Memory B cell (primary cell): ENCODE results near the gene LILRB5.
A peak's percentile ranks its signal among the peaks of the same experiment; 100 is the strongest.
"Not testable (repeated sequence)": the region's sequence is repeated elsewhere in the genome, so short reads cannot be mapped to it uniquely, and the experiment has no call there.

Experiments used
- ATAC-seq: fragments of 150-1000 bp; cut with Tn5 transposase; 2 replicates; pipeline ENCODE4 v1.10.0; 2021; ENCODE audit warnings: low read depth, mild to moderate bottlenecking, moderate library complexity
- DNase-seq, 2 donors: peaks; one replicate each; pipeline ENCODE4 v3.0.0; 2022; ENCODE audit warnings: low spot score in 2 of 2
- H3K27ac Mint-ChIP-seq: one replicate; pipeline ENCODE4 v1.8.0; 2022; ENCODE audit warnings: mild to moderate bottlenecking, moderate library complexity, mixed read lengths
- H3K27me3 Mint-ChIP-seq: one replicate; pipeline ENCODE4 v1.8.0; 2022; ENCODE audit warnings: mixed read lengths
- H3K36me3 Mint-ChIP-seq: one replicate; pipeline ENCODE4 v1.8.0; 2022; ENCODE audit warnings: mild to moderate bottlenecking, mixed read lengths
- H3K4me1 Mint-ChIP-seq: one replicate; pipeline ENCODE4 v1.8.0; 2022; ENCODE audit warnings: mixed read lengths
- H3K4me3 Mint-ChIP-seq: one replicate; pipeline ENCODE4 v1.8.0; 2022; ENCODE audit warnings: mild to moderate bottlenecking, moderate library complexity, mixed read lengths
- H3K9me3 Mint-ChIP-seq: one replicate; pipeline ENCODE4 v1.8.0; 2022; ENCODE audit warnings: mixed read lengths

LILRB5 gene

DNA sequence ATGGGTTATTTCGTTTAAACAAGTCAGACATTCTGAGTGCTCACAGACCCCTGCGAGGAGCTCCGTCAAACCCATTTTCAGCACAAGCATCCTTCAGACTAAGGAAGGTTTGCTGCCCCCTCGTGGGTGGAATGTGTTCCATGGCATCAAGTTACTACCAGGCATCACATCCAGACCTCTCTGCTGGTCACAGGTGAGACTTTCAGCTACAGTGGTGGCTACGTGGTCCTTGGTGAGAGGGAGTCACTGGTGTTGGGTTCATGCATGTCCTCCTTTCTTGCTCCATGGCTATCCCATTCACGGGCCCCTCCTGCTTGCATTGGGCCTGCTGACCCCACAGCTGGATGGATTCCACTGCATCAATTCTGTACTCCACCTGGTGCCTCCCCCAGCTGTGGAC, 9.1 kb upstream of the LILRB5 start:
- Mint-ChIP-seq H3K27me3 (peaks cover 14% of the 10 kb centered on the region), H3K36me3 (no peaks in the 10 kb centered on the region), H3K9me3 (no peaks in the 10 kb centered on the region), H3K4me3 (no peak overlapping the region), H3K4me1 (peaks cover 5% of the 10 kb centered on the region), H3K27ac (no peak overlapping the region)
- peak; percentile 65 to 68 for DNase-seq
- peak; percentile 84 for ATAC-seq

DNA sequence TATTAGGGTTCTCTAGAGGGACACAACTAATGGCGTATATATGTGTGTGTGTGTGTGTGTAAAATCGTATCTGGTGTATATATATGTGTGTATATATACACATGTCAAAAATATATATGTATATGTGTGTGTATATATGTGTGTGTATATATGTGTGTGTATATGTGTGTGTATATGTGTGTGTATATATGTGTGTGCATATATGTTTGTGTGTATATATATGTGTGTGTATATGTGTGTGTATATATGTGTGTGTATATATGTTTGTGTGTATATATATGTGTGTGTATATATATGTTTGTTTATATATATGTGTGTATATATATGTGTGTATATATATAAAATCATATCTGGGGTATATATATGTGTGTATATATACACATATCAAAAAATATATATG, 5.4 kb upstream of the LILRB5 start:
- H3K4me1 Mint-ChIP-seq: peaks cover 5% of the 10 kb centered on the region
- ATAC-seq: no peak
- H3K27ac Mint-ChIP-seq: no peak overlapping the region
- DNase-seq: no peak
- H3K27me3 Mint-ChIP-seq: peaks cover 10% of the 10 kb centered on the region
- no peaks in the 10 kb centered on the region for H3K36me3 Mint-ChIP-seq
- H3K9me3 Mint-ChIP-seq: no peaks in the 10 kb centered on the region
- H3K4me3 Mint-ChIP-seq: no peak overlapping the region

- Mint-ChIP-seq H3K9me3 (no peaks in the 10 kb centered on the region), H3K36me3 (no peaks in the 10 kb centered on the region), H3K27ac (no peak overlapping the region), H3K4me1 (peaks cover 5% of the 10 kb centered on the region), H3K27me3 (peaks cover 10% of the 10 kb centered on the region), H3K4me3 (no peak overlapping the region)
- DNase-seq: no peak
- ATAC-seq: no peak
Measured at GRCh38 chr19:54262066-54262465, 5.0 kb upstream of the LILRB5 start.

GRCh38 chr19:54256250-54257115, 590 bp downstream of the LILRB5 start:
- ATAC-seq: no peak
- H3K36me3 Mint-ChIP-seq: no peaks in the 10 kb centered on the region
- no peaks in the 10 kb centered on the region for H3K4me1 Mint-ChIP-seq
- no peak for DNase-seq
- H3K4me3 Mint-ChIP-seq: no peak overlapping the region
- H3K27ac Mint-ChIP-seq: no peak overlapping the region
- H3K27me3 Mint-ChIP-seq: peaks cover 11% of the 10 kb centered on the region
- H3K9me3 Mint-ChIP-seq: no peaks in the 10 kb centered on the region

DNA sequence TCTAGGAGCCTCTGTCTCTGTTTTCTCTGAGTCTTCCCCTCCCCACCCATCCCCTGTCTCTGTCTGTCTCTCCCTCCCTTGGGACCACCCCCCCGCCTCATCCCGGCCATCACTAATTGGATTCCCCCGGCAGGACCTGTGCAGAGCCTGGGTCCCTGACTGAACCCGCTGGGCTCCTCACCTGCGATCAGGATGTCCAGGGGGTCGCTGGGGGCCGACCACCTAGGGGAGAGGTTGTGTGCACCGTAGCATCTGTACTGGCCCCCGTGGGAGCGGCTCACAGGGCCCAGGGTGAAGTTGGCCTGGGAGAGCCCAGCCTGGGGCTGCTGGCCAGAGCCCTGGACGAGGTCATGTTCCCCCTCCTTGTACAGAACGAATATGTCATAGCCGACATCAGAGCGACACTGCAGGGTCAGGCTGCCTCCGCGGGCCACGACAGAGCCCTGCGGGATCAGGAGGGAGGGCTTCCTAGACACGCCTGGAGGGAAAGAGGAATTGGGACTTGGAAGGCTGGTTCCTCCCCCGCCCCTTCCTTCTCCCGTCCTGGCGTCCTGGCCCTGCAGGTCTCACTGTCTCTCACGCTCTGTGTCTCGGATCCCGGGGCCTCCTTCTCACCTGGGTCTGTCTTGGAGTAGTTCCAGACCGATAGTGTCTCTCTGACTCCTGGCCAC, 1.8 kb downstream of the LILRB5 start:
- peaks cover 11% of the 10 kb centered on the region for H3K27me3 Mint-ChIP-seq
- H3K4me3 Mint-ChIP-seq: no peak overlapping the region
- H3K27ac Mint-ChIP-seq: no peak overlapping the region
- no peak for ATAC-seq
- no peaks in the 10 kb centered on the region for H3K9me3 Mint-ChIP-seq
- H3K36me3 Mint-ChIP-seq: no peaks in the 10 kb centered on the region
- no peak for DNase-seq
- no peaks in the 10 kb centered on the region for H3K4me1 Mint-ChIP-seq

DNA sequence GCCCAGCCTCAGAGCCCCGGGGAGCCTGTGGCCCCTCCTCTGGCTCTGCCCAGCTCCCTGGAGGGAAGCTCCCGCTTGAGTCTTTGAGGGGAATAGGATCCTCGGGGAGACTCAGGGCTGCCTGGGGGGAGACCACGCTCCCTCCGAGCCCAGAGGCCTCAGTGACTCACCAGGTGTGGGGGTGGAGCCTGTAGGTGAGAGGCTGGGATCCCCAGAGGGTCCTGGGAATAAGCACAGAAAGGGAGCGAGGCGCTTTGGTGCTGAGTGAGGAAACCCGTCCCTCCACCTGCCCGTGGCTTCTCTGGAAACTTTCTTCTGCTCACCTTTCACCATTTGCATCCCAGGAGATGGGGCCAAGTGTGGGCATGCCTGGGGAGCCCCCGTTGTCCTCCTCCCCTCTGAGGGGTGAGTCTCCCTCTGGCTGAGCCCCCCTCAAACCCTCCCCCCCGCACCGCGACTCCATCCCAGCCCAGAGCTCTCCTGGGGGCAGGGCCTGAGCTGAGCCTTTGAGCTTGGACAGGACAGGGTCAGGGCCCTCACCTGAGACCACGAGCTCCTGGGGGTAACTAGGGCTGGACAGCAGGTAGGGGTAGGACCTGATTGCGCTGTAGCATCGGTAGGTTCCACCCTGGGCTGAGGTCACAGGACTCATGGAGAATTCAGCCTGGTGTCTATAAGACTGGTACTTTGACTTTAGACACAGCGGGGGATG, 2.7 kb downstream of the LILRB5 start:
- H3K27me3 Mint-ChIP-seq: peaks cover 11% of the 10 kb centered on the region
- H3K4me3 Mint-ChIP-seq: no peak overlapping the region
- DNase-seq (no peak), ATAC-seq (no peak)
- H3K4me1 Mint-ChIP-seq: no peaks in the 10 kb centered on the region
- no peaks in the 10 kb centered on the region for H3K9me3 Mint-ChIP-seq
- no peak overlapping the region for H3K27ac Mint-ChIP-seq
- no peaks in the 10 kb centered on the region for H3K36me3 Mint-ChIP-seq

DNA sequence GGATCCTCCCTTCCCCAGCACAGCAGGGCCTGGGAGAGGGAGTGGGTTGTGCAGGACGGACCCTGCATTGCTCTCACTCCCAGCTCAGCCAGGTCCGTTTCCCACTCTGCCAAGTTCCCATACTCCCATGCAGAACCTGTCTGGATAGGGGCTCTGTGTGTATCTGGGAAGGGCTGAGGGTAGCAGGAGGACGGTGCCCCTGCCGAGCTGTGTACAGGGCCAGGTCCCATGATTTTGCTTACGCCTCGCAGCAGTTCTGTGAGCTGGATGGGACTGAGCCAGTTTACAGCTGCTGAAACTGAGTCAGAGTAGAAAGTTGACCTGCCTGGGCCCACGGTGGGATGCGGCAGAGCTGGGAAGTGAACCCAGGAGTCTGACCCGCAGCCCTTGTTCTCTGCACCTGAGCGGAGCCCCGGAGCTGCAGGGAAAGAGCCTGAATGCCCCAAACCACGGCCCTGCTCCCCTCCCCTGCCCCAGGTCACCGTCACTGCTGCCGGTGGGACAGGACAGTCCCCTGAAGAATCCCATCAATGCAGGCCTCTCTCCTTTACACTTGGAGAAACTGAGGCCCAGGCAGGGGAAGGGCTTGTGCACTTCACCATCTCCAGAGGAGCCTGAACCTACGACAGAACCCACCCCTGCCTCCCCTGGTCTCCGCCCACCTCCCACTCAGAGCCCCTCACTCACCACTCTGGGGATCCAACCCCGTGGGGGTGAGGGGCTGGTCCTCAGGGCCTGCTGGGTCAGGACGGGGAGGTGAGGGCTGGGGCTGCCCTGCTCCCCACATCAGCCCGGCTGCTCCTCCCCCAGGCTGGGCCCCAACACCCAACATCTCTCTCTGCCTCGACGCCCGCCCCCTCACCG, 3.5 kb downstream of the LILRB5 start:
- H3K4me3 Mint-ChIP-seq: no peak overlapping the region
- DNase-seq (no peak), ATAC-seq (no peak)
- H3K27me3 Mint-ChIP-seq: peaks cover 11% of the 10 kb centered on the region
- H3K9me3 Mint-ChIP-seq: no peaks in the 10 kb centered on the region
- H3K36me3 Mint-ChIP-seq: no peaks in the 10 kb centered on the region
- no peak overlapping the region for H3K27ac Mint-ChIP-seq
- no peaks in the 10 kb centered on the region for H3K4me1 Mint-ChIP-seq

DNA sequence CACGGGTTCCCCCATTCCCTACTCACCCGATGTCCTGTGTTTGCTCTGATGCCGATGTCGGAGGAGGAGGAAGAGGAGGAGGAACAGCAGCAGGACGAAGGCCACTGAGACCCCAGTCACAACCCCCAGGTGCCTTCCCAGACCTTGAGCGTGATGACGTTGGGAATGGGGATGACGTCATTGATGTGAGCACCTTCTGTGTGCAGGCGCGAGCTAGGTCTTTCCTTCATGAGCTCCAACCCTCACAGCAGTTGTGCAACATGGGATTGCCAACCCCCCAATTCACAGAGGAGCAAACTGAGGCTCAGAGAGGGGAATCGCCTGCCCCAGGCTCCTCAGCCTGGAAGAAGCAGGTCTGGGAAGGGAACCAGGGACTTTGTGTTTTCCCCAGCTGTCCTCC, 4.2 kb downstream of the LILRB5 start:
- Mint-ChIP-seq H3K36me3 (no peaks in the 10 kb centered on the region), H3K4me1 (peaks cover 4% of the 10 kb centered on the region), H3K27me3 (peaks cover 10% of the 10 kb centered on the region), H3K27ac (no peak overlapping the region), H3K4me3 (no peak overlapping the region), H3K9me3 (no peaks in the 10 kb centered on the region)
- no peak for DNase-seq
- ATAC-seq: no peak

- H3K36me3 Mint-ChIP-seq: no peaks in the 10 kb centered on the region
- DNase-seq: no peak
- no peaks in the 10 kb centered on the region for H3K9me3 Mint-ChIP-seq
Measured at GRCh38 chr19:54252243-54252642, 4.8 kb downstream of the LILRB5 start.

DNA sequence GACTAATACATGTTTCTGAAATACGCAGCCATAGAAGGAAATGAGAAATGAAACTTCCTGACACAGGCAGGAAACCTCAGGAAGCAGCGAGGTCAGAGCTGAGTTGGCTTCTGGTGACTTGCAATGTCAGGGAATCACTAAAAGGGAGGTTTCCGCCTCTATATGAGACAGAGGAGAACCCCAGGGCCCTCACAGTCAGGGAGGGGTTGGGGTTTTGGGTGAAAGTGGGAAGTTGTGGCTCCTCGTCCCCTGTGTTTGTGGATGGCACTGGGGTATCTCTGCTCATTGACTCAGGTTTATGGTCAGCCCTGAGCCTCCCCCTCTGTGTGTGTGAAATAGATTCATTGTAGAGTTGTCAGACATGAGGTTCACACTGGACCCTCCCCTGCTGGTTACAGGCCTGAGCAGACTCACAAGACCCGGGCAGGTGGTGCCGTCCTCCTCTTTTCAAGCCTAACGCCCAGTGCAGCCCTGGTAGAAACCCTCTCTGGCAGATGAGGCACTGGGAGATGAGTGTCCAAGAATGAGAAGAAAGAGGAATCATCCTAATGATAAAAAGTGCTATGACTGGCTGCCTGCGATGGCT, 9.0 kb downstream of the LILRB5 start:
- Mint-ChIP-seq H3K27ac (peak overlapping the region; percentile 53), H3K4me1 (peaks cover 8% of the 10 kb centered on the region), H3K9me3 (no peaks in the 10 kb centered on the region), H3K36me3 (no peaks in the 10 kb centered on the region), H3K27me3 (peaks cover 13% of the 10 kb centered on the region), H3K4me3 (no peak overlapping the region)
- ATAC-seq (peak; percentile 58), DNase-seq (no peak)

More at GRCh38 chr19:54252243-54252642, 4.8 kb downstream of the LILRB5 start:
- no peak overlapping the region for H3K27ac Mint-ChIP-seq
- no peak overlapping the region for H3K4me3 Mint-ChIP-seq
- no peak for ATAC-seq
- H3K4me1 Mint-ChIP-seq: peaks cover 8% of the 10 kb centered on the region
- H3K27me3 Mint-ChIP-seq: peaks cover 12% of the 10 kb centered on the region

GRCh38 chr19:54247106-54247930, 9.8 kb downstream of the LILRB5 start:
- peaks cover 8% of the 10 kb centered on the region for H3K4me1 Mint-ChIP-seq
- H3K36me3 Mint-ChIP-seq: no peaks in the 10 kb centered on the region
- no peak for ATAC-seq
- H3K27ac Mint-ChIP-seq: no peak overlapping the region
- H3K9me3 Mint-ChIP-seq: no peaks in the 10 kb centered on the region
- H3K4me3 Mint-ChIP-seq: peak overlapping the region; percentile 27
- H3K27me3 Mint-ChIP-seq: peaks cover 10% of the 10 kb centered on the region
- no peak for DNase-seq

DNA sequence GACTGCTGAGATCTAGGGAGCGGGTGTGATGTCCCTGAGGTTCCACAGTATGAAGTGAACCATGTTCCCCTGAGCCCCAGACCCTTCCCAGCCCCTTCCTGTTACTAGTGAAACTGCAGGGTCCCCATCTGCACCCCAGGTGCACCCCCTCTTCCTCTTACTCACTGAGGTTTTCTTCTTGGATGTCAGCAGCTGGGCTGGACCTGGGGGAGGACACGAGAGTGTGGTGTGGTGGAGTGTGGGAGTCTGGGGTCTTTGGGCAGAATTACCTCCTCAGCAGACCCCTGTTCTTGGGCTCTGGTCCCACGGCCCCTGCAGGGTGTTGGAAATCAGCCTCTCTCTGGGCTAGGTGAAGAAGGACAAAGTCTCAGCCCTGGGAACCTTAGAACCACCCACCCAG, 11.1 kb downstream of the LILRB5 start:
- Mint-ChIP-seq H3K27ac (no peak overlapping the region), H3K9me3 (no peaks in the 10 kb centered on the region), H3K4me1 (peaks cover 8% of the 10 kb centered on the region), H3K4me3 (no peak overlapping the region), H3K27me3 (peaks cover 13% of the 10 kb centered on the region), H3K36me3 (no peaks in the 10 kb centered on the region)
- ATAC-seq (no peak), DNase-seq (no peak)

GRCh38 chr19:54243809-54244208, 13.3 kb downstream of the LILRB5 start:
- ATAC-seq, DNase-seq, H3K4me1 Mint-ChIP-seq, H3K4me3 Mint-ChIP-seq, H3K36me3 Mint-ChIP-seq, H3K9me3 Mint-ChIP-seq, H3K27ac Mint-ChIP-seq: not testable (repeated sequence)
- H3K27me3 Mint-ChIP-seq: peaks cover 16% of the 10 kb centered on the region
